Esophagus squamous epithelium (tissue), 5 donors: ENCODE data around the gene CMTM2. TPM values are rescaled to one million over a fixed set of nuclear protein-coding genes. Genes with fewer than 3 reads are reported as not detected.
"Not testable (repeated sequence)": the region's sequence is repeated elsewhere in the genome, so short reads cannot be mapped to it uniquely, and the experiment has no call there.

Experiments
- DNase-seq: peaks from one replicate; lab custom pipeline; 2025; lab: John Stamatoyannopoulos, UW
- H3K27ac ChIP-seq, 4 donors: fragments of 200-600 bp; sonication (generic); one replicate each; pipeline ENCODE4 v1.5.1; 2016 to 2019; ENCODE audit warnings: mild to moderate bottlenecking in 1 of 4
- H3K27me3 ChIP-seq, 4 donors: fragments of 200-600 bp; sonication (generic); 1 replicate in 3 of 4; 2 replicates in 1 of 4; pipeline versions ENCODE4 v1.5.1 to v1.6.0; 2017 to 2021; ENCODE audit warnings: antibody characterized with exemption in 1 of 4
- H3K36me3 ChIP-seq, 3 donors: fragments of 200-600 bp; sonication (generic); one replicate each; pipeline ENCODE4 v1.5.1; 2016 to 2019
- H3K4me1 ChIP-seq, 3 donors: fragments of 200-600 bp; sonication (generic); one replicate each; pipeline ENCODE4 v1.5.1; 2017 to 2019
- H3K4me3 ChIP-seq, 4 donors: fragments of 200-600 bp; sonication (generic); 1 replicate in 3 of 4; 2 replicates in 1 of 4; pipeline ENCODE4 v1.5.1; 2016 to 2019; ENCODE audit warnings: mild to moderate bottlenecking in 2 of 4, moderate library complexity in 1 of 4
- H3K9me3 ChIP-seq, 3 donors: fragments of 200-600 bp; sonication (generic); one replicate each; pipeline ENCODE4 v1.5.1; 2016 to 2019
- CTCF ChIP-seq, 6 experiments: fragments of 450-650 bp in 4 of 6; fragments of 200-600 bp in 2 of 6; sonication (generic) in 2 of 6; IDR thresholded peaks; one replicate each; pipeline ENCODE4 v1.5.1; 2016 to 2019; ENCODE audit warnings: antibody characterized with exemption in 6 of 6, mild to moderate bottlenecking in 4 of 6, moderate library complexity in 4 of 6
- POLR2A ChIP-seq, 4 donors: fragments of 450-650 bp; IDR thresholded peaks; one replicate each; pipeline ENCODE4 v1.6.1; 2017; ENCODE audit warnings: antibody characterized with exemption in 4 of 4, mild to moderate bottlenecking in 4 of 4, moderate library complexity in 3 of 4
- WGBS, 2 donors: methylation state at CpG; one replicate each; pipeline ENCODE4 v1.1.5; 2018; 5-methylcytosine and 5-hydroxymethylcytosine counted together
- intact Hi-C: fragments of 100-400 bp; cut with DNase I; formaldehyde crosslinking; loops from one replicate; pipeline ENCODE4 v1.15.0; 2022
- total RNA-seq, 4 donors: library from RNA; depleted of rRNA; stranded (reverse); fragments of >200 nt; gene quantifications; one replicate each; pipeline ENCODE4 v1.1.0, GENCODE V29; 2016
- donor health status: DM: yes; HTN: yes; CAD: no.

Gene CMTM2
- total RNA-seq, 4 donors from 2014 or later, result not detected

GRCh38 chr16:66610111-66610820 lies 31.0 kb downstream of the CMTM2 start:
- Histone ChIP-seq H3K27ac (no peak overlapping the region), H3K4me3 (no peak overlapping the region), H3K4me1 (peaks cover 11 to 35% (median 23%) of the 10 kb centered on the region in 3 donors), H3K36me3 (peaks cover 14 to 66% (median 26%) of the 10 kb centered on the region in 3 donors), H3K9me3 (no peaks in the 10 kb centered on the region), H3K27me3 (no peaks in the 10 kb centered on the region)
- TF ChIP-seq CTCF (IDR thresholded peaks at IDR 0.05), result no peak
- TF ChIP-seq POLR2A (IDR thresholded peaks at IDR 0.05), result no peak
- intact Hi-C loops, result no loop called here
- WGBS, 2 donors, result 92 to 95% methylated on average over 6 to 10 of the region's 14 CpGs
- DNase-seq, result no peak

DNA sequence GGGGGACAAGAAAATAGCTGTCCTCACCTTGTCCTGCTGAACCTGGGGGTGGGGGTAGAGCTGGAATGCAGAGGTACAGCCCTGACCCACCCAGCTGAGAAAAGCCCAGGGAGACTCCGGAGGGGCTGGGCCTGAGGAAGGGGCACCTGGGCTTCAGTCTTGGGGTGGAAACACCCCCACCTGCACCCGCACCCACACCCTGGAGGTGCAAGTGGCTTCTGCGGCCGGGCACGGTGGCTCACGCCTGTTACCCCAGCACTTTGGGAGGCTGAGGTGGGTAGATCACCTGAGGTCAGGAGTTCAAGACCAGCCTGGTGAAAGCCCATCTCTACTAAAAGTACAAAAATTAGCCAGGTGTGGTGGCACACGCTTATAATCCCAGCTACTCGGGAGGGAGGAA lies 32.6 kb downstream of the CMTM2 start:
- Histone ChIP-seq H3K4me1 (peaks cover 3 to 20% (median 9%) of the 10 kb centered on the region in 3 donors), H3K36me3 (peaks cover 14 to 82% (median 26%) of the 10 kb centered on the region in 3 donors)
- WGBS, 2 donors, result 85 to 90% methylated on average over 7 of the region's 8 CpGs
- H3K27ac ChIP-seq, DNase-seq, H3K9me3 ChIP-seq, intact Hi-C loops, H3K4me3 ChIP-seq, H3K27me3 ChIP-seq: not testable (repeated sequence)

GRCh38 chr16:66612422-66612821 lies 33.2 kb downstream of the CMTM2 start:
- H3K4me1 ChIP-seq, result peaks cover 3 to 23% (median 9%) of the 10 kb centered on the region in 3 donors
- no peaks in the 10 kb centered on the region for H3K9me3 ChIP-seq
- no peak overlapping the region for H3K4me3 ChIP-seq
- TF ChIP-seq POLR2A (IDR thresholded peaks at IDR 0.05), result no peak
- TF ChIP-seq CTCF (IDR thresholded peaks at IDR 0.05), result no peak
- intact Hi-C loops, result no loop called here
- H3K27me3 ChIP-seq, result no peaks in the 10 kb centered on the region
- H3K27ac ChIP-seq, result no peak overlapping the region
- no peak for DNase-seq
- WGBS, 2 donors, result 87 to 93% methylated on average over 6 to 7 of the region's 14 CpGs
- peaks cover 14 to 82% (median 26%) of the 10 kb centered on the region in 3 donors for H3K36me3 ChIP-seq

DNA sequence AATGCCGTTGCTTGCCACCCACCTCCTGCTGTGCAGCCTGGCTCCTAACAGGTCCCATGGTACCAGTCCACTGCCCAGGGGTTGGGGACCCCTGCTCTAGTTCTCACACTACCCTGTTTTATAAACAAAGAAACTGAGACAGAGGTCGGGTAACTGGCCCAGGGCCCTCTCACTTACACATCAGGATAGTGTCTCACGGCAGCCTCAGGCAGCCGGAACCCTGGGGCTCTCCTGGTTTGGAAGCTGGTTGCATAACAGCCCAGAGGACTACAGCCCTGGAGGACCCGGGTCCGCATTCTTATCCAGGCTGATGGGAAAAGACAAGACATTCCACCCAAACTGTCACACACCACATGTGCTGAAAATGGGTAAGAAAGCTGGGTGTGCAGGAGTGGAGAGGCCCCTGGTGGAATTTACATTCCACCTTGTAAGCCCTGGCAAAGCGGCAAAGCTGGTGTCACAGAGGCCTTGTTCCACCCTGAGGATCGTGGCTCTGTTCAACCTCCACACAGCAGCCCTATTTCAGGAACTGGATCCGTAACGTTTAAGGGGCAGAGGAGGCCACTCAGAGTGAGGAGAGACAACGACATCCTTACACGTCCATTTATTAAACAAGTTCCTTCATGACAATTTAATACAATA lies 35.0 kb downstream of the CMTM2 start:
- no peaks in the 10 kb centered on the region for H3K27me3 ChIP-seq
- H3K9me3 ChIP-seq, result no peaks in the 10 kb centered on the region
- H3K4me3 ChIP-seq, result no peak overlapping the region
- H3K27ac ChIP-seq, result no peak overlapping the region
- TF ChIP-seq CTCF (IDR thresholded peaks at IDR 0.05) (no peak), POLR2A (IDR thresholded peaks at IDR 0.05) (no peak)
- DNase-seq, result no peak
- H3K4me1 ChIP-seq, result peaks cover 12 to 23% (median 17%) of the 10 kb centered on the region in 3 donors
- intact Hi-C loops, result no loop called here
- 78 to 92% methylated on average over 6 to 9 of the region's 12 CpGs for WGBS, 2 donors
- peaks cover 14 to 76% (median 22%) of the 10 kb centered on the region in 3 donors for H3K36me3 ChIP-seq

- Histone ChIP-seq H3K27ac (no peak overlapping the region), H3K36me3 (peaks cover 5 to 61% (median 14%) of the 10 kb centered on the region in 3 donors), H3K9me3 (no peaks in the 10 kb centered on the region), H3K4me1 (peaks cover 14 to 34% (median 20%) of the 10 kb centered on the region in 3 donors), H3K4me3 (no peak overlapping the region), H3K27me3 (no peaks in the 10 kb centered on the region)
- intact Hi-C loops, result no loop called here
- DNase-seq, result no peak
- WGBS, 2 donors, result 89 to 92% methylated on average over 4 of the region's 4 CpGs
- TF ChIP-seq POLR2A (IDR thresholded peaks at IDR 0.05) (no peak), CTCF (IDR thresholded peaks at IDR 0.05) (no peak)
Observed at GRCh38 chr16:66616169-66616568, 36.9 kb downstream of the CMTM2 start.
